Ishikawa (cell line): Measurements from ENCODE around the gene EYA2.

Source experiments
- CEBPB ChIP-seq: IDR thresholded peaks from 2 replicates; pipeline ENCODE4 v1.6.1; 2012
- CREB1 ChIP-seq: IDR thresholded peaks from 2 replicates; pipeline ENCODE4 v1.6.1; 2012; ENCODE audit warnings: low read depth
- EGR1 ChIP-seq: IDR thresholded peaks from 2 replicates; pipeline ENCODE4 v1.6.1; 2012
- EP300 ChIP-seq: IDR thresholded peaks from 2 replicates; pipeline ENCODE4 v1.6.1; 2012; ENCODE audit warnings: borderline replicate concordance
- FOXM1 ChIP-seq: IDR thresholded peaks from 2 replicates; pipeline ENCODE4 v1.6.1; 2012; ENCODE audit warnings: low read depth, borderline replicate concordance
- NFIC ChIP-seq: IDR thresholded peaks from 2 replicates; pipeline ENCODE4 v1.6.1; 2012
- RAD21 ChIP-seq: IDR thresholded peaks from 2 replicates; pipeline ENCODE4 v1.6.1; 2012; ENCODE audit warnings: low read depth
- TAF1 ChIP-seq: IDR thresholded peaks from 2 replicates; pipeline ENCODE4 v1.6.1; 2012; ENCODE audit warnings: low read depth, mild to moderate bottlenecking
- TCF12 ChIP-seq: IDR thresholded peaks from 2 replicates; pipeline ENCODE4 v1.6.1; 2012; ENCODE audit warnings: low read depth
- TEAD4 ChIP-seq: IDR thresholded peaks from 2 replicates; pipeline ENCODE4 v1.6.1; 2012
- YY1 ChIP-seq: IDR thresholded peaks from 2 replicates; pipeline ENCODE4 v1.6.1; 2012; ENCODE audit warnings: low read depth
- ZBTB7A ChIP-seq: IDR thresholded peaks from 2 replicates; pipeline ENCODE4 v1.6.1; 2012; ENCODE audit warnings: low read depth
- TF ChIP-seq, protein P1 (sequence below): IDR thresholded peaks from 2 replicates; pipeline ENCODE4 v1.6.1; 2012; ENCODE audit warnings: low read depth, mild to moderate bottlenecking
- TF ChIP-seq, protein P2 (sequence below): IDR thresholded peaks from 2 replicates; pipeline ENCODE4 v1.6.1; 2012

EYA2 gene

DNA sequence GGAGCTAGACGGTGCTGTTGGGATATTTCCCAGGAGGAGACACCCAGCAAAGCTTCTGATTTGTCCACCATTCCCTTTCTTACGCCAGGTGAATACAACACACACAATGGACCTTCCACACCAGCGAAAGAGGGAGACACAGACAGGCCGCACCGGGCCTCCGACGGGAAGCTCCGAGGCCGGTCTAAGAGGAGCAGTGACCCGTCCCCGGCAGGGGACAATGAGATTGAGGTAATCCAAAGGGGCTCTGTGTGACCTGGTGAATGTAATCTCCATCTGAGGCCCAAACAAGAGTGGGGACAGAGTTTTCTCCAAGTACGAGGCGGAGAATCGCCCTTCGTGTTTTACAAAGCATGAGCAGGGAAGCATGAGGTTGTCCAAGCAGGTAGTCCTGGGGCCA, 194.5 kb downstream of the EYA2 start:
- TF ChIP-seq, protein P1, sequence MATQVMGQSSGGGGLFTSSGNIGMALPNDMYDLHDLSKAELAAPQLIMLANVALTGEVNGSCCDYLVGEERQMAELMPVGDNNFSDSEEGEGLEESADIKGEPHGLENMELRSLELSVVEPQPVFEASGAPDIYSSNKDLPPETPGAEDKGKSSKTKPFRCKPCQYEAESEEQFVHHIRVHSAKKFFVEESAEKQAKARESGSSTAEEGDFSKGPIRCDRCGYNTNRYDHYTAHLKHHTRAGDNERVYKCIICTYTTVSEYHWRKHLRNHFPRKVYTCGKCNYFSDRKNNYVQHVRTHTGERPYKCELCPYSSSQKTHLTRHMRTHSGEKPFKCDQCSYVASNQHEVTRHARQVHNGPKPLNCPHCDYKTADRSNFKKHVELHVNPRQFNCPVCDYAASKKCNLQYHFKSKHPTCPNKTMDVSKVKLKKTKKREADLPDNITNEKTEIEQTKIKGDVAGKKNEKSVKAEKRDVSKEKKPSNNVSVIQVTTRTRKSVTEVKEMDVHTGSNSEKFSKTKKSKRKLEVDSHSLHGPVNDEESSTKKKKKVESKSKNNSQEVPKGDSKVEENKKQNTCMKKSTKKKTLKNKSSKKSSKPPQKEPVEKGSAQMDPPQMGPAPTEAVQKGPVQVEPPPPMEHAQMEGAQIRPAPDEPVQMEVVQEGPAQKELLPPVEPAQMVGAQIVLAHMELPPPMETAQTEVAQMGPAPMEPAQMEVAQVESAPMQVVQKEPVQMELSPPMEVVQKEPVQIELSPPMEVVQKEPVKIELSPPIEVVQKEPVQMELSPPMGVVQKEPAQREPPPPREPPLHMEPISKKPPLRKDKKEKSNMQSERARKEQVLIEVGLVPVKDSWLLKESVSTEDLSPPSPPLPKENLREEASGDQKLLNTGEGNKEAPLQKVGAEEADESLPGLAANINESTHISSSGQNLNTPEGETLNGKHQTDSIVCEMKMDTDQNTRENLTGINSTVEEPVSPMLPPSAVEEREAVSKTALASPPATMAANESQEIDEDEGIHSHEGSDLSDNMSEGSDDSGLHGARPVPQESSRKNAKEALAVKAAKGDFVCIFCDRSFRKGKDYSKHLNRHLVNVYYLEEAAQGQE = no peak
- no peak for TF ChIP-seq EGR1
- no peak for TF ChIP-seq EP300
- no peak for TF ChIP-seq TEAD4
- TF ChIP-seq, protein P2, sequence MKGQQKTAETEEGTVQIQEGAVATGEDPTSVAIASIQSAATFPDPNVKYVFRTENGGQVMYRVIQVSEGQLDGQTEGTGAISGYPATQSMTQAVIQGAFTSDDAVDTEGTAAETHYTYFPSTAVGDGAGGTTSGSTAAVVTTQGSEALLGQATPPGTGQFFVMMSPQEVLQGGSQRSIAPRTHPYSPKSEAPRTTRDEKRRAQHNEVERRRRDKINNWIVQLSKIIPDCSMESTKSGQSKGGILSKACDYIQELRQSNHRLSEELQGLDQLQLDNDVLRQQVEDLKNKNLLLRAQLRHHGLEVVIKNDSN = no peak
- TF ChIP-seq CREB1 = no peak
- TF ChIP-seq RAD21 = no peak
- no peak for TF ChIP-seq FOXM1
- no peak for TF ChIP-seq YY1
- no peak for TF ChIP-seq TAF1
- no peak for TF ChIP-seq CEBPB
- TF ChIP-seq TCF12 = no peak

DNA sequence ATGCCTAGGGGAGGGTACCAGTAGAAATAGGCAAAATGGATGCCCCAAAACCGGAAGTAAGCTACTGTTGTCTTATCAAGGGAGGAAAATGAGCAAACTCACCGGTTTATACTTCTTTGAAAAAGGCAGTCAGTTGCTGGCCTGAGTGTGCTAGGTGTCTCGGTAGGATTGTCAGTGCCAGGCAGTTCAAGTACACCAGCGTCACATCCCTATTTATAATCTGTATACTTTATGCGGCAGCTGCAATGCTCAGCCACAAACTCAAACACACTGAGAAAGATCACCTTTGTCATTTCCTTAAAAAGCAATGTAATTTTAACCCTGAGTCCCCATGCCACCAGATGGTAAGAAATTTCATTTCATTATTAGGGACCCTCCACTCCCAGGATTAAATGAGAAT, 196.2 kb downstream of the EYA2 start:
- TF ChIP-seq, protein P2 = no peak
- TF ChIP-seq EP300 = no peak
- TF ChIP-seq, protein P1 = no peak

DNA sequence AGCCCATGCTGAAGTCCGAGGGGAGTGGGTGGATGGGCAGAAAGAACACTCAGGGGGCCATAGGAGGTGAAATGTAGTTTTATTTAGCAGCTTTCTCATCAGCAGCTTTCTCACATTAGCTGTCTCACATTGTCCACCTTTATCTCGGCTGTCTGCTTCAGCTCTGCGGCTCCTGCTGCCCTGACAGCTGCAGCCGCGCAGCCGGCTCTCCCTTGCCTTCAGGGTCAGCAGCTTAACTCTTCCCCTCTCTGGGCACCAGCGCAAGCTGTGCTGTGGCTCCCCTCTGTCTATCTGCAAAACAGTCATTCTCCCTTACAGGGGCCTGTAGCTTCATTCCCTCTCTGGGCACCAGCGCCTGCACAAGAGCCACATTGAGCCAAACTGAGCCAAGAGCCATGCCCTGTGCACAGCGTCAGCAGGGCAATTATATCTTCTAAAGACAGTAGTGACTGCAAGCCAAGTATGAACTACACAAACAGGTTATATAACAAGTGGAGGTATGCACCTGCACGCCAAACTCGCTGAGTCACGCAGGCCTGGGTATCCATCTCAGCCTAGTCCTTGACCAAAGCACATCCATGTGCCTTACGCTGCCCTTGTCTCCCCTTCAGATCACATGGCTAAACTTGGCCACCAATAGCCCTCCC, 198.8 kb downstream of the EYA2 start:
- TF ChIP-seq RAD21 (no peak), CEBPB (no peak), YY1 (no peak), EGR1 (no peak), TCF12 (no peak), EP300 (no peak), CREB1 (no peak), ZBTB7A (no peak), FOXM1 (no peak)

DNA sequence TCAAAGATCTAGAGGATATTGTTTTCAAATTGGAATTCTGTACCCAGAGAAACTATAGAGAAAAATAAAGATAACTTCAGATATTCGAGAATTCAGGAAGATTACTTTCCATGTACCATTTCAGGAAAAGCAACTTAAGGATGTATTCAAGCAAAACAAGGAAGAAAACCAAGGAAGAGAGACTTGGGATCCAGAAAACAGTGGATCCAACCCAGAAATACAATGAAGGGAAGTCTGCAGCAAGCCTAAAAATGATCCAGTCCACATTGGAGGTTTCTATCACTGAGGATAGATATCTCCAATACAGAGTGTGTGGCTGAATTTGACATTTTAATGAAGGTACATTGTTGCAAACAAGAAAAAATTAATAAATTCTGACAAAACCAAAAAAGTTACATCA, 201.0 kb downstream of the EYA2 start:
- no peak for TF ChIP-seq EP300
- no peak for TF ChIP-seq TCF12
- TF ChIP-seq NFIC = no peak
- TF ChIP-seq ZBTB7A = no peak
- no peak for TF ChIP-seq CEBPB
- TF ChIP-seq RAD21 = no peak
- no peak for TF ChIP-seq FOXM1
- TF ChIP-seq CREB1 = no peak
- TF ChIP-seq, protein P1 = no peak
- TF ChIP-seq, protein P2 = no peak
- no peak for TF ChIP-seq EGR1
- TF ChIP-seq YY1 = no peak
- no peak for TF ChIP-seq TAF1
- no peak for TF ChIP-seq TEAD4
